Right renal cortex interstitium (tissue), 3 donors: ENCODE measurements around the gene TASL. TPM values are rescaled to one million over a fixed set of nuclear protein-coding genes. Genes with fewer than 3 reads are reported as not detected.
"Not testable (repeated sequence)": the region's sequence is repeated elsewhere in the genome, so short reads cannot be mapped to it uniquely, and the experiment has no call there.

ENCODE experiments used
- DNase-seq, 3 donors: peaks; one replicate each; pipeline ENCODE4 v3.0.0-alpha.2; 2013; ENCODE audit warnings: low read depth in 3 of 3, low spot score in 2 of 3
- polyA plus RNA-seq, 3 donors: library from polyadenylated mRNA; unstranded; fragments of 120-200 nt; gene quantifications; one replicate each; pipeline ENCODE4 v1.2.1, GENCODE V29; 2013; ENCODE audit not compliant: insufficient read length in 3 of 3

Gene TASL, protein sequence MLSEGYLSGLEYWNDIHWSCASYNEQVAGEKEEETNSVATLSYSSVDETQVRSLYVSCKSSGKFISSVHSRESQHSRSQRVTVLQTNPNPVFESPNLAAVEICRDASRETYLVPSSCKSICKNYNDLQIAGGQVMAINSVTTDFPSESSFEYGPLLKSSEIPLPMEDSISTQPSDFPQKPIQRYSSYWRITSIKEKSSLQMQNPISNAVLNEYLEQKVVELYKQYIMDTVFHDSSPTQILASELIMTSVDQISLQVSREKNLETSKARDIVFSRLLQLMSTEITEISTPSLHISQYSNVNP
- under 1 TPM; 0.38 to 0.56 (median 0.55) TPM for polyA plus RNA-seq

DNA sequence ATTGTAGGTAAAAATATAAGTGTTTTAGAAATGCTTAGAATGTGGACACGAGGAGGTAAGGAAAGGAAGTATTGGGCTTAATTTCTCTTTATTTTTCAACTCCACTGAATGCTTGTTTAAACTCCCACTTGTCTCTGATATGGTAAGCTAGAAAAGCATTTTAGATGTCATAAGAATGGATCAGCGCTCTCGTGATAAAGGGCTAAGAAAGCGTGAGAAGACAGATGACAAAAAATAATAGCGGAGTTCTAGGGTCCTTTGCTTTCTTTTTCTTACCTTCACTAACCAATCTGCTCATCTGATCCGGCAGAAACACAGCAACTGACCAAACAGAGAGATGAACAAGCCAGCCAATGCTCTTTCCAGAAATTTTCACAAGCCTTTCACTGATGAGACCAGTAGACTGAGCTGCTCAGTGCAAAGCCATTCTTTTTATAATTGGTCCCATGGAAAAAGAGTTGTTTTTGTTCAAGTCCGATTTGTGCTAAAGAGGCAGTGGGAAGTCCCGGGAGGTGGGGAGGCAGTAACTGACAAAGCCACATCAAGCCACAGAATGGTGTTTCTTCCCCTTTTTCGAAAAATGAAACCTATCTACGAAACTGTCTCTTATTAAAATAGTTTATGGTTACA is at the start of gene TASL:
Gene TASL, minus strand, starts transcription at position 405 of the 630 bp plus-strand sequence. CDS start 17,411 bp downstream, outside the sequence.
- no peak for DNase-seq

DNA sequence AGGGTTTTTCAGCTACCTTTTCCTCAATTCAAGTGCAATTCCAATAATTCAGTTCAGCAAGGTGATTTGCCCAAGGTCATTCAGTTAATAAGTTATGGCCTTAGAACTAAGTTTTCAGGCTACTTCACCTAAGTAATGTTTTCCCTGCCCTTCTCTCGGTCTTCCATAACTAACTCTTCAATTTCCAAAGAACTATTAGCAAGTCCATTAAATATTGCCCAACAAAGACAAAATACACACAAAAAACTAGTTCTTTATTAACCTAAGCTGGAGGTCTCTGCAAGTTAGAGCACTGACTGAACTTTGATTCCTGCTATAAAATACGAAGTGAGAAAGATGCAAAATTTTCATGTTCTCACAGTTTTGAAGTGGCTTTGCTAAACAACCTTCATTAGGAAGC is 48.8 kb upstream of the TASL start:
- DNase-seq: no peak

DNA sequence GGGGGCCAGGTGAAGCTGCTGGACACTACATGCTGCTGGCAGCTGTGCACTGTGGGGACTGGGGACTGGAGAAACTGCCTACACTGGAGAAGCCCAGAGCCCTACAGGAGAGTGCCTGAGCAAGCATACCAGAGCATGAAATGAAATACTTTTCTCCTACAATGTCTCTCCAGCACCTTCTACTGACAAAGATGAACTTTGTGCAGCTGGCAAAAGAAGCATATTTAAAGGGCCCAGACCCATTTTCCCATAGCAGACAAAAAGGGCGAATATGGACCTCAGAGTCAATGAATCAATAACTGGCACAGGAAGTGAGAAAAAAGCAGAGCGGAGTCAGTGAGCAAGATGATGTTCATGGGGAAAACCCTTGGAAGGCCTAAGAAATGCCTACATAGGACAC is 44.8 kb upstream of the TASL start:
- no peak for DNase-seq

DNA sequence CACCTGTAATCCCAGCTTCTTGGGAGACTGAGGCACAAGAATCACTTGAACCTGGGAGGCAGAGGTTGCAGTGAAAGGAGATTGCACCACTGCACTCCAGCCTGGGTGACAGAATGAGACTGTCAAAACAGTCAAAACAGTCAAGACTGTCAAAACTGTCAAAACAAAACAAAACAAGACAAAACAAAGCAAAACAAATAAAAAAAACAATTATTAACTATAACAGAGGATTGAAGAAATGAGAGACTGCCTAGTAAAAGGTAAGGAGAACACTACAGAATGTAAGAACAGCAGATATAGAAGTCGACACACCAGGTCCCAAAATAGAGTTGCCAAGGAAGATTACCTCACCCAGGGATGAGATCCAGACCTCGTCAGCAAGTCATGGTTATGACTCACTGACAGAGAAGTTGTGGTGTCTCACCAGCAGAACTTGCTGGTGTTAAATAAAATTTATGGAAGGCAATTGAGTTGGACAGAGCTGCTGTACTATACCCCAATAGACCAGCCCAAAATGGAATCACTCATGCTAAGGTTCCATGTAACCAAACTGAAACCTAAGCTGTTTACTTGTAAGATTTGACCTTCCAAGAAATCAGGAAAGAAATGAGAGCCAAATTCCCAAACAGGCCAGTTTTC is 43.5 kb upstream of the TASL start:
- no peak for DNase-seq

DNA sequence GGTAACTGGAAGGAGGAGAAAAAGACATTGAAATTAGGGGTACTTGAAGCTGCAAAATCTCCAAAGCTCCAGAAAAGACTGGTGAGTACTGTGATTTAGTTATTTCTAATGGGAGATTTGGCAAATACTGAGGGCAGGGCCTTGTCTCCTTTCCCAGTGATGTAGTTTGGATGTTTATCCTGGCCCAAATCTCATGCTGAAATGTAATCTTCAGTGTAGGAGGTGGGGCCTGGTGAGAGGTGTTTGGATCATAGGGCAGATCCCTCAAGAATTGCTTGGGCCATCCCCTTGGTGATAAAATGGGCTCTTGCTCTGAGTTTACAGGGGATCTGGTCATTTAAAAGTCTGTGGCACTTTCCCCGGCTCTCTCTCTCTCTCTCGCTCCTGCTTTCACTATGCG is 42.6 kb upstream of the TASL start:
- no peak for DNase-seq

DNA sequence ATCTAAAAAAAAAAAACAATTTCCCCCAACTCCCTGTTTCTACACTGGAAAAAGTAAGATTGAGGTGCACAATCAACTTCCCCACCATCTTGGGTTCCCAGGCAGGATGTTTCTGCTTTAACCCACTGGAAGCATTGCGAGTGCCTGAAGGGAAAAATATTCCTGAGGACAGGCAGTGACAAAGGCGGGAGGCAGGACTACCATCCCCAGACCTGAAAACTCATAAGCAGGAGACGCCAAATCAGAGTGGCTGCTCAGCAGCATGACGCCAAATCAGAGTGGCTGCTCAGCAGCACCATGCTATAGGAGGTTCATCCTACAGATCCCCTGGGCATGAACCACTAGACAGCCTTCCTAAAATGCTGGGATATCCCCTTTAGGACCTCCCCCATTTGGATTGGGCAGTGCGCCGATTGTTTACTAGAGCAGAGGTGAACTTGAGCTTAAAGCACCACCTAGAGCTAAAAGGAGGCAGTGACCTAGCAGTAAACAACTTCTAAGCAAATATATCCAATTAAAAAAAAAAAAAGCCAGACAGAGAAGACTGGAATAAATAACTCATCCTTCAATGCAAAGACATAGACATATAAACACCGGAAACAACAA is 40.7 kb upstream of the TASL start:
- DNase-seq: no peak

DNA sequence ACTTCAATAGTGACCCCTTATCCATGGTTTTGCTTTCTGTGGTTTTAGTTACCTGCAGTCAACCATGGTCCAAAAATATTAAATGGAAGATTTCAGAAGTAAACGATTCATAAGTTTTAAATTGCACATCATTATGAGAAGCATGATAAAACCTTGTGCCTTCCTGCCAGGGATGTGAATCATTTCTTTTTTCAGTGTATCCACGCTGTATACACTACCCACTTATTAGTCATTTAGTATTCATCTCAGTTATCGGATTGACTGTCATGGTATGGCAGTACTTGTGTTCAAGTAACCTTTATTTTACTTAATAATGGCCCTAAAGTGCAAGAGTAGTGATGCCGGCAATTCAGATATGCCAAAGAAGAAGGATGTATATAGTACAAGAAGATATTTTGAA is 37.7 kb upstream of the TASL start:
- DNase-seq: no peak

DNA sequence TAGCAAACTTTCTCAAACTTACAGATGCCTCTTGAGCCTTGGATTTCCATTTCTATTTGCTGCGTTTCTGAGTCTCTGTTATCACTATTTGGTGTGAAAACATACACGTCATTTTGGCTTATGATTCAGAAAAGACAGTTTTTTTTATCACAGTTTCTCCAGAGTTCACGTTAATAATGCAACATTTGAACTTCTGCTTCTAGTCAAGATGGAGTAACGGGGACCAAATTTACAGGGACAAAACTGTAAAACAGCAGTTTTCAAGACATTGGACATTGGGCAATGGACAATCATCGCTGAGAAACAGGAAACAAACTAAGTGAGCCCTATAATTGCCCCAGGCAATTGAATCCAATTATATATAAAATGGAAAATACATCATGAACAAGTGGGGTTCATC is 36.2 kb upstream of the TASL start:
- no peak for DNase-seq

DNA sequence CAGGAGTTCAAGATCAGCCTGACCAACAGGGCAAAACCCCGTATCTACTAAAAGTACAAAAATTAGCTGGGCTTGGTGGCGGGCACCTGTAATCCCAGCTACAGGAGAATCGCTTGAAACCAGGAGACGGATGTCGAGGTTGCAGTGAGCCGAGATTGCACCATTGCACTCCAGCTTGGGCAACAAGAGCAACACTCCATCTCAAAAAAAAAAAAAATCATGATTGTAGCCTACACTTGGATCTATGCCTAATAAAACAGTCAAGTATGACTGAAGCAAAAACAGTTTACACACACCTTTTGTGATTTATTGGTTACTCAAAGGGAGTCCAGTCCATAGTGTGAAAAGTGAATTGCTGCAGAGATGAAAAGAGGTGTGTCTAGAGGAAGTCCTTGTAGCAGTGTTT is 34.7 kb upstream of the TASL start:
- DNase-seq: no peak

DNA sequence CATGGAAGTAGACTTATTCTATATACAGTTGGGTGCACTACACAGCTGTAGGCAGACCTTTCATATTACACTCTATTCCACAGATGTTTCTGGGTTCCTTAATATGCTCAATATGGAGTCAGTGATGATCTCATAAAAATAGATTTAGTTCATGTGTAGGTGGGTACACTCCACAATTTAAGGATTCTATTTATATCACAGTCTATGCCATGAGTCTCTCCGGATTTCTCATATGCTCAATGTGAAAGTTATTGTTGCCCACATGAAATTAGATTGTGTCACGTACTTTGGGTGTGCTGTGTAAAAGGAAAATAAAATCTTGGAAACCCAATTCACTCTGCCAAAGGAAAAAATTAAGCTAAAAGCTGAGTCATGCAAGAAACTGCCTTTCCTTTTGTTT is 32.5 kb upstream of the TASL start:
- DNase-seq: no peak

DNA sequence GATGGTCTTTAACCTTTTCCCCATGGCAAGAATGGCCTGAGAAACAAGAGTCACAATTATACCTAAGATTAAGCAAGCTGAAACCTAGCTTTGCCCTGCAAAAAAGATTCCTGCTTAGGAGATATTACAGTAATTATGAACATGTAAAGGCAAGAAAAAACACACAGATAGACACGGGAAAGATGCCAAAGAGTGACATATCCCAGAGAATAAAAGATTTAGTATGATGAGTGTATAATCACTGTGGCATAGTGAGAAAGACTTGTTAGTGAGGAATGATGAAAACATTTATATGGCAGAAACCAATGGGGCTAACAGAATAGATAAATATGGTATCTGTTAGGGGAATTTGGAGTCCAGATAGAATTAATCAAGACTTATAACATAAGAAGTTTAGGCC is 29.6 kb upstream of the TASL start:
- DNase-seq: no peak

DNA sequence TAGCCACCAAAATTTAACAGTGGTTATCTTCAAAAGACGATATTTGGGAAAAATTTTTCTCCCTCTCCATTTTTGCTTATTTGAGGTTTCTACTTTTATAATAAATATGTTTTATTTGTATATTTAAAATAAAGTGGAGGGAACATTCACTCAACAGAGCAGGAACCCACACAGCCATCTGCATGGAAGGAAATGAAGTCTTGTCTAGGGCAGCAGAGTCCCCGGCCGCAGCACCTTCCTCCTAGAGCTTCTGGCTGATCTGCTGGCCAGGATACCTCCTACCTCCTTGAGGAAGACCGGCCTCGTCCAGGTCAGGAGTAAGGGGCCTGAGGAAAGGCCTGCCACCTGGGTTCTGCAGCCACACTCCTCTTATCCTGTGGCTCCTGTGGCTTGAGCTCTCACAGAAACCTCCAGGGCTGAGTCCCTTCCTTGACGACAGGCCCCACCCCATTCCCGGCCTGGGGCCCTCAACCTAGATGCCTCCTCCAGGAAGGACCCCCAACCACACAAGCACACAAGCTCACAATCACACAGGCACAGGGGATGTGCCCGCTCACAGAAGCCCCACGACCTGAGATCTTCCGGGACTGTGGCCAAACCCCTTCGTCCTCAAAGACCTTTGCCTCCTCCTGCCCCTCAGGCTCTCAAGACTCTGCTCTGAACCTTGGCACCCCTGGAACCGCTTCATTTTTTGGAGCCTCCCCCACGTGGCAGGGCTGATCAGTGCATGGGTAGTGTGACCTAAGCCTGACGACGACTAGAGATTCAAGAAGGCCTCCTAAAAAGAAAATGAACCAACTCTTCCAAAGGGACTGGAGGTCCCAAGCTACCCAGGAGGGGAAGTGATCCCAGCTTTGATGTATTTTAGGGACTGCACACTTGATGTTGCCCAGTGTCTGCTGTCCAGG is 23.0 kb upstream of the TASL start:
- DNase-seq: not testable (repeated sequence)

DNA sequence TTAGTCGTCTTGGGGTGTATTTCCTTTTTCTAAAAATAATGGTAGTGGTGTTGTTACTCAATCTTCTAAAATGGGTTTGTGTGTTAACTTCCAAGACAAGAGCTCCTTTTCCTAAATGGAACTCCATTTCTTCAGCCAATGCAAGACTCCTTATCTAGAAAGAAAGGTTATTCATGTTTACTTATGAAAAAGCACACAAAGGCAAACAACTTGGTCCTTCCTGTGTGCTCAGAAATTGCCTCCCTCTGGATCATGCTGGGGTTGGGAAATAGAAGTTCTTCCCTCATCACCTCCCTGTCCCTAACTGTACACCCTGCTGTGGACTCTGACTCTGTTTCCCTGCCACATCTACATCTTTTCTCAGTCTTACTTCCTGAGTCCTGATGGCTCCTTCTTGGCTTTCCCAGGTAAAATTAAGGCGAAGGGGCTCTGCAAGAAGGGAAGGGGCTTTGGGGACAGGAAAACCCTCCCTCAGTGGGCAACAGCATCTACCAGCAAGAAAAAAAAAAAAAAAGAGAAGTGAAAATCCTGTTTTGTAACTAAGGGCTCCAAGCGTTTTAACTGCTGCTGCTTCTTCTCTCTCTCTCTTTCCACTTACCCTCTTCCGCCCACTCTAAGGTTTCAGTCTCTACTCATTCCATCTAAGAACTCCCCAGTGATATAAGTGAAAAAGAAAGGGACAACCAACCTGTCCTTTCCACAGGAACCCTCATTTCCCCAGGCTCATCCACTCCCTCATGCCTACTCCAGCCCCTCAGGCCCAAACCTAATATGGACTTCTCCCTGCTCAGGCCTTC is 19.8 kb upstream of the TASL start:
- no peak for DNase-seq

DNA sequence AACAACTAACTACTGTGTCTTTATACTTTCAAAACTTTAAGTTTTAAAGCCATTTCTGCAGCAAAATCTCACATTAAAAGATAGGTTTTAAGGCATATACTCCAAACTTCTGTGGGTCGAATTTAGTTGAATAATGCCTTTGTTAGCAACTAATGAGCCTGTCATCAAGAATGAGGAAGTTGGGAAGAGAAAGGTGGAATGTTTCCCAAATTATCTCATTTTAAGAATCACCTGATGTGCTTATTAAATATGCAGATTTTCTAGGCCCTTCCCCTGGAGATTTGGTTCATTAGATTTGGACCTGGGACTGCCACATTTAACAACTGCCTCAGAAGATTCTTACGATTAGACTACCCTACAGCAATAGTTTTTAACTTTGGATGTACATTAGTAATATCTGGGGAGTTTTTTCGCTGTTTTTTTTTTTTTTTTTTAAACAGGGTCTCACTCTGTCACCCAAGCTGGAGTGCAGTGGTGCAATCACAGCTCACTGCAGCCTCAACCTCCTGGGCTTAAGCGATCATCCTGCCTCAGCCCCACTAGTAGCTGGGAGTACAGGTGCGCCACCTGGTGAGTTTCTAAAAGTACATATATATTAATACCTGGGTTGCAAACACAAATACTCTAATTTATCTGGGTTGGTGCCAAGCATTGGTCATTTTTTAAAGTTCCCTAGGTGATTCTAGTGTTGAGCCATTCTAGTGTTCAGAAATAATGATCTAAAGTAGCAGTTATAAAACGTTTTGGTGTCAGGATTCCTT is 16.1 kb upstream of the TASL start:
- DNase-seq: no peak

DNA sequence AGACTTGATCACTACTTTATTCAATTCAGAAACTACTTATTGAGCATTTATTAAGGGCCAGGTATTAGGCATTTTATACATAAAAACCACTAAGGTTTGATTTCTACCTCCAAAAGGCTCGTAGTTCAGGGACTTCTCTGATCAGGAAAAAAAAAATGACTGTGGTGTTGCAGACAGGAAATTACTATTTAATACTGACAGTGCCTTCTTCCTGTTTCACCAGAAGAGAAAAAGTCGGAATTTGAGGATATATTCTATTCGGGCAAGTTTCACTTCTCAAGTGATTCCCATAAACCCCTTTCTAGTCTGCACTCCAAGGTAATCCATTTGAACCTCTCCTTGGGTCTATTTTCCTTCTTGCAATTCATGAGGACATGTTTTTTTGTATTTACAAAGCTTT is 15.3 kb upstream of the TASL start:
- DNase-seq: no peak

DNA sequence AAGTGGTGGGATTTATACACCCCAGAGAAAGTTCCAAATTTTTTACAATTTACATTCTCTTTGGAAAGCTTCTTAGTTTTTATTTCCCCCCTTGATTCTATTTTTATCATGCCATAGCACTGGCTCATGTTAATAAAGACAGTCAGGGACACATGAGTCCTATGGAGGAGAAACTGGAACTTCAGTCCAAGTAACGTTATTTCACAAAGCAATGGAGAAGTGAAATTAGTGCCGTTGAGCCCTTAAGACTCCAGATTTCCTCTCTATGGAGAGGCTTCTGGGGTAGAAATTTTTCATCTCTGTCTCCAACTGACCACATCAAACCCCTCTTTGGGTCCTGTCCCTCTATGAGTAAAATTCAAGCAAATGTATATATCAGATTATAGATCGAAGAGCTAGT is 12.8 kb upstream of the TASL start:
- no peak for DNase-seq

DNA sequence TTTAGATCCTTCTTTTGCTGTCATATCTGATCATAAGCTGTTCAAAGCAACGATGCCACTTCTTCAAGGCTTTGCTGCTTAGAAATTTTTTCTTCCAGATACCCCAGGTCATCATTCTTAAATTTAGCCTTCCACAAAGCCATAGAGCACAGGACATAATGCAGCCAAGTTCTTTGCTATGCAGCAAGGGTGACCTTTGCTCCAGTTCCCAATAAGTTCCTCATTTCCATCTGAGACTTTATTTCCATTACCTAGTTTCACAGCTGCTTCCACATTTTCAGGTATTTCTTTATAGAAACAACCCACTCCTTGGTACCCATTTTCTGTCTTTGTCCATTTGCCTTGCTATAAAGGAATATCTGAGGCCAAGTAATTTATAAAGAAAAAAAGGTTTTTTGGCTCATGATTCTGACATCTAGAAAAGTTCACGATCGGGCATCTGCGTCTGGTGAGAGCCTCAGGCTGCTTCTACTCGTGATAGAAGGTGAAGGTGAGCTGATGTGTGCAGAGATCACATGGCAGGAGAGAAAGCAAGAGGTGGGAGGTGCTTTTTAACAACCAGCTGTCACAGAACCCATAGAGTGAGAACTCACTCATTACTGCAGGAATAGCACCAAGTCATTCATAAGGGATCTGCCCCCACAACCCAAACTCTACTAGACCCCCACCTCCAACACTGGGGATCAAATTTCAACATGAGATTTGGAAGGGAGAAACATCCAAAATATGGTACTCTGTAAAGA is 11.8 kb upstream of the TASL start:
- DNase-seq: no peak

DNA sequence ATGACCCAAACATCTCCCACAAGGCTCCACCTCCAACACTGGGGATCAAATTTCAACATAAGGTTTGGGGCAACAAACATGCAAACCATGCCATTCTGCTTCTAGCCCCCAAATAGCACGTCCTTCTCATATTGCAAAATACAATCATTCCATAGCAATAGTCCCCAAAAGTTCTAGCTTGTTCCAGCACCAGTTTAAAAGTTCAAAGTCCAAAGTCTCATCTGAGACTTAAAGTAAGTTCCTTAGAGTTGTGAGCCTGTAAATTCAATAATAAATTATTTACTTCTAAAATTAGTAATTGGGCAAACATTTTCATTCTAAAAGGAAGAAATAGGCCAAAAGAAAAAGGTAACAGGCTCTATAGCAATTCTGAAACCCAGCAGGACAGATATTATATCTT is 8.9 kb upstream of the TASL start:
- no peak for DNase-seq
